Measurements from ENCODE around the gene MAN2B2.

DNA sequence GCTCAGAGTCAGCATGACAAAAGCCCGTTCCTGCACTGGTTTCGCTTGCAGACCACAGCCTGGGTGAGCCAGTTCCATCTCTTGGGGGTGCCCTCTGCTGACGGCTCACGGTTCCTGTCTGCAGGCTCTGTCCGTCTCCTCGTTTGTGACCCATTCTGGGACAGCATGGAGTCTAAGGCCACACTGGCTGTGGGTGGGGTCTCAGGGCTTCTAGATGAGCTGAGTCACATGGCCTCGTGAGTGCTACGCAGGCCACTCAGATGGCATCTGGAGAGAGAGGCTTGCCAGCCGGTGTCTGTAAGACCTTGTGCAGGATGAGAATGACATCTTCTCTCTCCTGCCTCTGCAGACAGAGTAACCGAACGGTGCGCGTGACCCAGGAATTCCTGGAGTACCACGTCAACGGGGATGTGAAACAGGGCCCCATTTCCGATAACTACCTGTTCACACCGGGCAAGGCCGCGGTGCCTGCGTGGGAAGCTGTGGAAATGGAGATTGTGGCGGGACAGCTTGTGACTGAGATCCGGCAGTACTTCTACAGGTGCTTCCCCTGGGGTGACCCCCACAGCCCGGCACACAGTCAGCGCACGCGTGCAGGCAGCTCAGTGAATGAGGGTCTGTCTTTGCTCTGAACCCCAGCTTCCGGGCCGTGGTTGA is 33.9 kb downstream of the MAN2B2 start:
- TF ChIP-seq CTCF (IDR thresholded peaks at IDR 0.05), result no peak
- TF ChIP-seq POLR2A (IDR thresholded peaks at IDR 0.05), result no peak

All from lower leg skin (tissue), 3 donors.